ENCODE results near the gene GALNT14. TPM values are rescaled to one million over a fixed set of nuclear protein-coding genes. Genes with fewer than 3 reads are reported as not detected.

Gene GALNT14
- total and polyA plus RNA-seq, 2 of the 8 experiments (the other 6 are each of a cell fraction or from before 2014, with no cell fraction given): 13.0 to 13.7 TPM

DNA sequence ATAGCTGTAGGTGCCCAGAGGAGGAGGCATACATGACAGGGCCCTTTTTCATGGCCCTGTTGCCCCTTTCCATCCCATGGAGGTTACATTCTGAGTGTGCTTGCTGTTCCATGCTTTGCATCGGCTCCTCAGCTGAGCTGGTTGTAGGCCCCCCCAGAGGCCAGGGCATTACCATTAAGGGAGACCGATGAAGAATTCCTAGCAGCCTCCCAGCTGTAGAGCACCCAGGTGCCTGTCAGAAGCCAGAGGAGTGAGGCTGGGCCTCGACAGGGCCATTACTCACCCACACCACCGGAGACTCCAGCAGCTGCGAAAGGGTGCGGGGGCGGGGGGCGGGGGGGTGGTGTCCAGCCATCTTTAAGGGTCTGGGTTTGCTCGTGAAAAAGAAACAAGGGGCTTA lies 72.2 kb downstream of the GALNT14 start:
- Histone ChIP-seq H3K56ac (replicated peaks; ENCODE audit: insufficient read length, low read depth, low read length) (no peak overlapping the region), H3K27me3 (replicated peaks in 1 of 4; ENCODE audit: control insufficient read depth in 3 of 4, extremely low read depth in 1 of 4, insufficient read depth in 3 of 4, low read length in 3 of 4) (no peaks in the 10 kb centered on the region), H4K8ac (ENCODE audit: extremely low read depth, insufficient read depth, low read length) (no peak overlapping the region), H3K18ac (ENCODE audit: extremely low read depth, low read length) (no peak overlapping the region), H2BK20ac (ENCODE audit: low read length) (no peak overlapping the region), H3K4me3 (ENCODE audit: extremely low read depth in 1 of 4, insufficient read depth in 2 of 4, low read depth in 3 of 4, low read length in 4 of 4) (no peak overlapping the region), H3K9me3 (ENCODE audit: insufficient read depth in 2 of 2, low read depth in 1 of 2, low read length in 1 of 2) (no peaks in the 10 kb centered on the region), H4K91ac (replicated peaks; ENCODE audit: insufficient read length, low read length) (no peak overlapping the region), H2AFZ (ENCODE audit: low read length) (no peak overlapping the region), H2BK5ac (ENCODE audit: low read depth, low read length) (no peak overlapping the region), H3K14ac (ENCODE audit: insufficient read length) (no peak overlapping the region), H4K5ac (ENCODE audit: insufficient read length, low read depth, low read length) (no peak overlapping the region), H4K20me1 (replicated peaks in 1 of 2; ENCODE audit: control insufficient read depth in 1 of 2, insufficient read depth in 2 of 2, low read length in 2 of 2) (no peaks in the 10 kb centered on the region), H3K79me2 (ENCODE audit: control insufficient read depth in 1 of 2, insufficient read depth in 2 of 2, low read length in 2 of 2) (no peaks in the 10 kb centered on the region), H2BK12ac (ENCODE audit: low read depth, low read length) (no peak overlapping the region), H3K27ac (ENCODE audit: low read depth, low read length) (no peak overlapping the region), H3K9ac (replicated peaks in 1 of 4; ENCODE audit: extremely low read depth in 1 of 4, low read depth in 3 of 4, low read length in 3 of 4) (no peak overlapping the region), H3K4ac (replicated peaks; ENCODE audit: insufficient read length, low read depth, low read length) (no peak overlapping the region), H2AK5ac (ENCODE audit: low read depth, low read length) (no peak overlapping the region), H3K23ac (ENCODE audit: insufficient read length) (no peak overlapping the region), H3K4me1 (replicated peaks in 1 of 4; ENCODE audit: control insufficient read depth in 3 of 4, insufficient read depth in 4 of 4, low read length in 3 of 4) (peaks cover 0 to 3% (median 0%) of the 10 kb centered on the region in 4 experiments; a peak in 1 of 7 replicates), H2BK15ac (ENCODE audit: low read length) (no peak overlapping the region), H3K23me2 (ENCODE audit: low read depth, low read length) (no peaks in the 10 kb centered on the region), H3K79me1 (ENCODE audit: low read depth, low read length) (no peaks in the 10 kb centered on the region), H2BK120ac (replicated peaks; ENCODE audit: low read depth, low read length) (no peak overlapping the region), H3K36me3 (ENCODE audit: control insufficient read depth in 2 of 4, insufficient read depth in 4 of 4, low read length in 3 of 4) (no peaks in the 10 kb centered on the region), H3K4me2 (ENCODE audit: insufficient read depth in 1 of 2, low read depth in 2 of 2, low read length in 2 of 2) (no peak overlapping the region)
- FAIRE-seq (no peak), DNase-seq (ENCODE audit: low read depth in 1 of 2, low spot score in 2 of 2) (no peak)
- CTCF ChIA-PET (ENCODE audit: partially characterized antibody): interaction anchor here (3.4 to 4.8 kb wide), 2 partner anchors 13 to 17 kb away, joined by 9 to 21 read pairs; no protein-coding TSS in a partner anchor
- POLR2A ChIA-PET (ENCODE audit: partially characterized antibody): no interaction called here
- 93% methylated on average over 4 of the region's 9 CpGs; no CpG with 5 or more reads in 1 of the 2 experiments for WGBS, 2 experiments (ENCODE audit: extremely low coverage in 1 of 2, insufficient coverage in 1 of 2, insufficient read length in 1 of 2, insufficient replicate concordance in 2 of 2, low coverage in 1 of 2, low lambda C conversion rate in 2 of 2, missing lambda C conversion rate in 1 of 2)
- TF ChIP-seq CBX5 (IDR thresholded peaks at IDR 0.05; ENCODE audit: low read depth, low read length) (no peak), YY1 (IDR thresholded peaks at IDR 0.05; ENCODE audit: low read depth, low read length) (no peak), JUND (IDR thresholded peaks at IDR 0.05; ENCODE audit: low read length) (no peak), JUN (IDR thresholded peaks at IDR 0.05; ENCODE audit: low read depth, low read length) (no peak), KDM4A (IDR thresholded peaks at IDR 0.05; ENCODE audit: low read depth, low read length, severe bottlenecking) (no peak), GTF2F1 (IDR thresholded peaks at IDR 0.05; ENCODE audit: borderline replicate concordance, low read depth, low read length) (no peak), BRCA1 (IDR thresholded peaks at IDR 0.05; ENCODE audit: low read depth, low read length) (no peak), CEBPB (IDR thresholded peaks at IDR 0.05; ENCODE audit: low read depth, low read length) (no peak), RBBP5 (IDR thresholded peaks at IDR 0.05; ENCODE audit: borderline replicate concordance, low read depth, low read length) (no peak), SAP30 (IDR thresholded peaks at IDR 0.05; ENCODE audit: insufficient read depth, insufficient replicate concordance, low read length) (no peak), TCF12 (IDR thresholded peaks at IDR 0.05; ENCODE audit: low read depth, low read length) (no peak), EGR1 (IDR thresholded peaks at IDR 0.05; ENCODE audit: borderline replicate concordance, low read depth, low read length) (no peak), POLR2AphosphoS5 (IDR thresholded peaks at IDR 0.05; ENCODE audit: low read depth, low read length) (no peak), PHF8 (conservative IDR thresholded peaks at IDR 0.05; ENCODE audit: low read depth, low read length) (no peak)

All from H1 (cell line).